HG02840 (cell line): ENCODE measurements around the gene YPEL3.

Experiments
- ATAC-seq: cut with Tn5 transposase; IDR thresholded peaks from one replicate; pipeline ENCODE4 v1.9.1; 2021; ENCODE audit warnings: mild to moderate bottlenecking, moderate library complexity, moderate number of reproducible peaks; ENCODE audit not compliant: unreplicated experiment, low FRiP score

The YPEL3 gene

GRCh38 chr16:30053376-30054015 lies 42.5 kb downstream of the YPEL3 start:
- no peak for ATAC-seq

- peak; percentile 71 for ATAC-seq
Measured at GRCh38 chr16:30052671-30053372, 43.2 kb downstream of the YPEL3 start.

- ATAC-seq, result no peak
Measured at GRCh38 chr16:30051518-30051917, 44.5 kb downstream of the YPEL3 start.

- ATAC-seq, result no peak
Measured at GRCh38 chr16:30049871-30050270, 46.1 kb downstream of the YPEL3 start.

GRCh38 chr16:30046588-30046987 lies 49.4 kb downstream of the YPEL3 start:
- no peak for ATAC-seq

- no peak for ATAC-seq
Measured at GRCh38 chr16:30046178-30046577, 49.8 kb downstream of the YPEL3 start.
